Gastroesophageal sphincter (tissue), 3 donors: Measurements from ENCODE around the gene OR4A5.
"Not testable (repeated sequence)": the region's sequence is repeated elsewhere in the genome, so short reads cannot be mapped to it uniquely, and the experiment has no call there.

Experiments used
- EP300 ChIP-seq: sonication (generic); formaldehyde crosslinking; IDR thresholded peaks from one replicate; pipeline ENCODE4 v1.6.1; 2017; ENCODE audit warnings: antibody characterized with exemption, mild to moderate bottlenecking
- POLR2A ChIP-seq, 2 donors: fragments of 450-650 bp; IDR thresholded peaks; one replicate each; pipeline ENCODE4 v1.6.1; 2017; ENCODE audit warnings: antibody characterized with exemption in 2 of 2, mild to moderate bottlenecking in 2 of 2, moderate library complexity in 1 of 2
- POLR2AphosphoS5 ChIP-seq: sonication (generic); formaldehyde crosslinking; IDR thresholded peaks from one replicate; pipeline ENCODE4 v1.6.1; 2017; ENCODE audit warnings: antibody characterized with exemption
- TF ChIP-seq, protein P1 (sequence below), 4 experiments: fragments of 200-600 bp in 2 of 4; fragments of 450-650 bp in 2 of 4; sonication (generic) in 1 of 4; IDR thresholded peaks; one replicate each; pipeline ENCODE4 v1.5.1; 2017 to 2019; ENCODE audit warnings: antibody characterized with exemption in 4 of 4, mild to moderate bottlenecking in 2 of 4, moderate library complexity in 2 of 4

DNA sequence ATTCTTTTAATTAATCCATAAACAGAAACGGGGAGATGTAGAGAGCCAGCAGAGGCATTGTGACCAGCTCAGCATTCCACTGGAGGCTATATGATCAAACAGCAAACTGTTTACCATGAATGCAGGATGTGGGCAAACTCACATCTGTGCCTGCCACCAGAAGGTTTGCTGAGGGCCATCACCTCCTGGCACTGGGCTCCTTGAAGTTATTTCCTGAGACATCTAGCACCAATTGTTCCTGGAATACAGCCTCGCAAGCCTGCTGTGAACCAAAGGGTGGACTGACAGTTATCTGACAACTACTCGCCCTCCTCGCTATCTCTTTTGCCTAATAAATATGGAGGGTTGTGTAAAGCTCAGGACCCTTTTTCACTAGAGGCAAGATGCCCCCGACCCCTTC lies 13.5 kb downstream of the OR4A5 start:
- TF ChIP-seq POLR2A (IDR thresholded peaks at IDR 0.05); POLR2AphosphoS5; EP300: not testable (repeated sequence)
- TF ChIP-seq, protein P1, sequence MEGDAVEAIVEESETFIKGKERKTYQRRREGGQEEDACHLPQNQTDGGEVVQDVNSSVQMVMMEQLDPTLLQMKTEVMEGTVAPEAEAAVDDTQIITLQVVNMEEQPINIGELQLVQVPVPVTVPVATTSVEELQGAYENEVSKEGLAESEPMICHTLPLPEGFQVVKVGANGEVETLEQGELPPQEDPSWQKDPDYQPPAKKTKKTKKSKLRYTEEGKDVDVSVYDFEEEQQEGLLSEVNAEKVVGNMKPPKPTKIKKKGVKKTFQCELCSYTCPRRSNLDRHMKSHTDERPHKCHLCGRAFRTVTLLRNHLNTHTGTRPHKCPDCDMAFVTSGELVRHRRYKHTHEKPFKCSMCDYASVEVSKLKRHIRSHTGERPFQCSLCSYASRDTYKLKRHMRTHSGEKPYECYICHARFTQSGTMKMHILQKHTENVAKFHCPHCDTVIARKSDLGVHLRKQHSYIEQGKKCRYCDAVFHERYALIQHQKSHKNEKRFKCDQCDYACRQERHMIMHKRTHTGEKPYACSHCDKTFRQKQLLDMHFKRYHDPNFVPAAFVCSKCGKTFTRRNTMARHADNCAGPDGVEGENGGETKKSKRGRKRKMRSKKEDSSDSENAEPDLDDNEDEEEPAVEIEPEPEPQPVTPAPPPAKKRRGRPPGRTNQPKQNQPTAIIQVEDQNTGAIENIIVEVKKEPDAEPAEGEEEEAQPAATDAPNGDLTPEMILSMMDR (IDR thresholded peaks at IDR 0.05) = not testable (repeated sequence)
